GM19193 (cell line): ENCODE measurements around the gene DES.

Experiments
- POLR2A ChIP-seq: IDR thresholded peaks from 4 replicates; pipeline ENCODE4 v1.6.1; 2011; ENCODE audit not compliant: insufficient read depth, insufficient read length; ENCODE audit errors: extremely low read depth

DES gene

GRCh38 chr2:219418155-219419011, at the start of gene DES:
Gene DES (plus strand): TSS chr2:219418377. CDS start chr2:219418463, 86 bp downstream.
- TF ChIP-seq POLR2A, result no peak

- no peak for TF ChIP-seq POLR2A
Measured at GRCh38 chr2:219368690-219369191, 49.4 kb upstream of the DES start.

GRCh38 chr2:219369447-219369861, 48.7 kb upstream of the DES start:
- no peak for TF ChIP-seq POLR2A

GRCh38 chr2:219378163-219378851, 39.9 kb upstream of the DES start:
- no peak for TF ChIP-seq POLR2A

GRCh38 chr2:219380926-219381325, 37.3 kb upstream of the DES start:
- TF ChIP-seq POLR2A, result no peak

DNA sequence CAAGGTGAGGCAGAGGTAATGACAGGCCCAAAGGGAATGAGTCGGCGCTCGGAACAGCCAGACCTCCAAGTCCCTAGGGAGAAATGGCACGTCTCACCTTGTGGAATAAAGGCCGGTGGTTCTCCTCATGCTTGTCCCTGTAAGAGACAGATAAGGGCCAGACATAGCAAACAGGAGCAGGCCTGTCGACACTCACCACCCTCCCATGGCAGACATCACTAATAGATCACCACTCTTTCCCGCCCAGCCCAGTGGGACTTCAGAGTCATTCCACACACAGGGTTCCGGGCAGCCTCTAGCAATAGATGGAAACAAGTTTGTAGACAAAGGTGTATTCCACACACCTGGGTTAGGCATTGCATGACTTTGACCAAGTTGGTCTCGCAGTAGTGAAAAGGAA, 36.7 kb upstream of the DES start:
- no peak for TF ChIP-seq POLR2A

- TF ChIP-seq POLR2A, result no peak
Measured at GRCh38 chr2:219384083-219384713, 34.0 kb upstream of the DES start.

DNA sequence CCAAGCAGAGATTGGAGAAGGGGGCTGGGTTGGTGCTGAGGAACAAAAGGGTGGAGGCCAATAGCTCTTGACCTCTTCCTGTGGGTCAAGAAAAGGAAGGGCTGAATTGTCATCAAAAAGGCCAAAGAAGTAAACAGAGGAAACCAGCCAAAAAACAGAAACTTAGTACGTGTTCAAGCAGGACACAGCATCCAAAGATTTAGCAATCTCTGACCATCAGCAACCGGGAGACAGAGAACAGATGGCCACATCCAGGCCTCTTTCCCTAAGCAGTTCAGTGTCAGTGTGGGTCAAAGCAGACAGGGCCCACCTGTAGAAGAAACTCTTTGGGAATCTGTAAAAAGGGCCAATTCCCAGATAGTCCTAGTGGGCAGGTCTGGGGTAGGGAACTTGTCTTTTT, 33.3 kb upstream of the DES start:
- no peak for TF ChIP-seq POLR2A

DNA sequence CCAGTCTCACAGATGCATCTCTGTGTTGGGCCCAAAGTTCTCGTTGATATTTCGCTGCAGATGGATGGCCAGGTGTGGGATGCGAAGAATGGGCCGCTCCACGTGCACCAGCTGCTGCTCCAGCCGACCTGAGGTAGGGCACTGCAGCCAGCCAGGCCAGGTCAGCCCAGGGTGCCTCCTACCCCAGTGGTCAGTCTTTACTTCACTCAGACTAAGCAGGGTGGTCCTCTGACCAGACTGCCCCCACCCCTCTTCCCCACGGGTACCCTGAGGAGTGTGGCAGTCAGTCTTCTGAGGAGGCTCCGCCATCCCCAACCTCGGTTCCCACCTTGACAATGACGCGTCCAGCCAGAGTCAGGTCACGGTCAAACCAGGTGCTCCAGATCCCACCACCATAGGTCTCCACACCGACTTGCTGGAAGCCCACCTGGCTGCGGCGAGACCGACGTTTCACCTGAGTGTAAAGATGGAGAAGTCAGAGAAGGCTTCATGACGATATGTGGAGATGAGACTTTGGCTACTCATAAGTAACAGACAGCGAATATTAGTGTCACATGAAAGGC, 32.1 kb upstream of the DES start:
- TF ChIP-seq POLR2A, result no peak

GRCh38 chr2:219386532-219387280, 31.5 kb upstream of the DES start:
- no peak for TF ChIP-seq POLR2A

DNA sequence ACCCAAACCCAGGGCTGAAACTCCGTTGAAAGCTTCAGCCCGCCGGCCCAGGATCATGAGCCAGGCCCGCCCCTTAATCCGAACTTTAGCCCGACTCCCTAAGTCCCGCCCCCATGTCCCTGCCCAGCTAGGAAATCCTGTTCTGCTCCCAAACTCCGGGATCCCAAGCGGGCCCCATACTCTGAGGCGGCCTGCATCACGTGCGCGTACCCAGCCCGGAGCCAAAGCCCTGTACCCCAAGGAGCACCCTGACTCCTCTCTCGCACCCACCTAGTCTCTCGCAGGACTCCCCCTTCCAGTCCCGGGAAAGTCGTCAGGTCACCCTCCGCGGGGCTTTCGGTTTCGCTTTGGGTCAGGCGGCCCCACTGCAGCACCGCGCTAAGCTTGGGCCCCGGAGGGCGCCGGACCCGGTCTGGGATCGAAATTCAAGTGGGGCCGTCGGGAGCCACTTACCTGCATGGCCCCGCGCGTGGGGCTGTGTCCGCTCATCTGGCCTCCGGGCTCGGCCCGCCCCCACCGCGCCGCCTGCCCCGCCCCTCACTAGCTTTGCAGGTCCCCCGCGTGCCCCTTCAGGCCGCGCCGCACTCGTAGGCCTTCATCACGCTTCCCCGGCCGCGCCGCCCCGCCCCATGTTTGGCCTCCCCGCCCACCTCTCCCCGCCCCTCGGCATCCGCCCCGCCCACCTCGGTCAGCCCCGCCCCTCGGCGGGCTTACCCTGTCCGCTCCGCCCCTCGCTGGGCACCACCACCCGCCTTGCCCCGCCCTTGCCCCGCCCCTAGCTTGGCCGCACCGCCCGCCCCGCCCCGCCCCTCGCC, 30.7 kb upstream of the DES start, which contains the start of gene DNPEP:
DNPEP (minus strand) TSS at position 607 of the 815 bp plus-strand sequence; CDS start at position 489, 118 bp downstream.
- peak; percentile 65 for TF ChIP-seq POLR2A

GRCh38 chr2:219388121-219388906, 29.9 kb upstream of the DES start:
- TF ChIP-seq POLR2A, result peak; percentile 17

DNA sequence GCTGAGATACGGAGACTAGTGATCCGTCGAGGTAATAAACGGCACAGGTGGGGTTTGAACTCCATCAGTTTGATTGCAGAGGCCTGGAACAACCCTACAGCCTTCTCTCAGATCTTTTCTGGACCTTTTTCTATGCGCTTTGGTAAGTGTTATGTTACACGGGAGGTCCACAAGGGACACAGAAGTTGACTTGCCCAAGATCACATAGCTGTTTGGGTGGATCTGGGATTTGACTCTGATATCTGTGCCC, 29.3 kb upstream of the DES start:
- TF ChIP-seq POLR2A, result no peak

- TF ChIP-seq POLR2A, result no peak
Measured at GRCh38 chr2:219392754-219393153, 25.4 kb upstream of the DES start.

DNA sequence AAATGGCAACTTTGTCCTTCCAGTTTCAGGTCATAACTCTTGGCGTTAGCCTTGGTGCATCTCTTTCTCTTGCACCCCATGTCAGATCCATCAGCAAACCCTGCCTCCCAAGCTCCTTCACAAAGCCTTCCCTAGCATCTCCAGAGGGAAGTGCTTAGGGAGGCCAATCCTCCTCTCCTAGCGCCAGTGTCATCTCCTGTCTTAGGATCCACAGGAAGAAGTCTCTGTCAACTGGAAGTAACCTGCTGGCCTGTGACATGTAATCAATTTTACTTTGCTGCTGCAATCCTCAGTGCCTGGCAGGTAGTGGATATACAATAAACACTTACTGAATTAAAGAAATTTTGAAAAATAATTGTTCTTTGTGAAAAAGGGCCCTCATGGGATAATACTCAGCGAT, 22.6 kb upstream of the DES start:
- no peak for TF ChIP-seq POLR2A
